ENCODE data around the gene CFAP45. TPM values are rescaled to one million over a fixed set of nuclear protein-coding genes. Genes with fewer than 3 reads are reported as not detected.

CFAP45 gene
- total RNA-seq, 4 donors from 2014 or later: 2.5 TPM; not detected in 3

- no peak overlapping the region for H3K27ac ChIP-seq
- no peaks in the 10 kb centered on the region for H3K36me3 ChIP-seq
- H3K4me1 ChIP-seq: peaks cover 0 to 22% (median 3%) of the 10 kb centered on the region in 4 donors
- no peak for DNase-seq
- no peak overlapping the region for H3K4me3 ChIP-seq
- no peak for TF ChIP-seq POLR2A (IDR thresholded peaks at IDR 0.05)
- TF ChIP-seq CTCF (IDR thresholded peaks at IDR 0.05): no peak
- H3K27me3 ChIP-seq: no peaks in the 10 kb centered on the region
- H3K9me3 ChIP-seq: no peaks in the 10 kb centered on the region
Observed at GRCh38 chr1:159869607-159870006, 30.4 kb downstream of the CFAP45 start.

GRCh38 chr1:159869173-159869572 lies 30.8 kb downstream of the CFAP45 start:
- no peak overlapping the region for H3K27ac ChIP-seq
- no peak for TF ChIP-seq POLR2A (IDR thresholded peaks at IDR 0.05)
- no peak for TF ChIP-seq CTCF (IDR thresholded peaks at IDR 0.05)
- no peaks in the 10 kb centered on the region for H3K9me3 ChIP-seq
- H3K27me3 ChIP-seq: no peaks in the 10 kb centered on the region
- H3K4me3 ChIP-seq: no peak overlapping the region
- no peak for DNase-seq
- peaks cover 0 to 22% (median 3%) of the 10 kb centered on the region in 4 donors for H3K4me1 ChIP-seq
- no peaks in the 10 kb centered on the region for H3K36me3 ChIP-seq

- no peak for TF ChIP-seq POLR2A (IDR thresholded peaks at IDR 0.05)
- no peak for TF ChIP-seq CTCF (IDR thresholded peaks at IDR 0.05)
- H3K27ac ChIP-seq: peak overlapping the region in 2 of 4 donors; percentile 78 to 84
- no peaks in the 10 kb centered on the region for H3K9me3 ChIP-seq
- H3K4me1 ChIP-seq: peaks cover 0 to 22% (median 3%) of the 10 kb centered on the region in 4 donors
- DNase-seq: no peak
- H3K27me3 ChIP-seq: no peaks in the 10 kb centered on the region
- H3K4me3 ChIP-seq: no peak overlapping the region
- H3K36me3 ChIP-seq: no peaks in the 10 kb centered on the region
Observed at GRCh38 chr1:159868766-159869165, 31.2 kb downstream of the CFAP45 start.

- Histone ChIP-seq H3K4me3 (no peak overlapping the region), H3K27ac (peak overlapping the region in 3 of 4 donors; percentile 59 to 84 (median 78)), H3K9me3 (no peaks in the 10 kb centered on the region), H3K36me3 (no peaks in the 10 kb centered on the region), H3K27me3 (no peaks in the 10 kb centered on the region), H3K4me1 (peaks cover 0 to 22% (median 3%) of the 10 kb centered on the region in 4 donors)
- peak in 2 of 3 donors; percentile 86 to 88 for DNase-seq
- TF ChIP-seq CTCF (IDR thresholded peaks at IDR 0.05): no peak
- TF ChIP-seq POLR2A (IDR thresholded peaks at IDR 0.05): peak in 1 of 2 donors; percentile 45
Observed at GRCh38 chr1:159867664-159868026, 32.3 kb downstream of the CFAP45 start.

GRCh38 chr1:159866905-159867663 lies 32.9 kb downstream of the CFAP45 start:
- H3K4me1 ChIP-seq: peaks cover 0 to 22% (median 3%) of the 10 kb centered on the region in 4 donors
- no peaks in the 10 kb centered on the region for H3K9me3 ChIP-seq
- H3K27ac ChIP-seq: peak overlapping the region in 3 of 4 donors; percentile 16 to 84 (median 78)
- no peak for DNase-seq
- H3K36me3 ChIP-seq: no peaks in the 10 kb centered on the region
- H3K4me3 ChIP-seq: no peak overlapping the region
- TF ChIP-seq CTCF (IDR thresholded peaks at IDR 0.05) (no peak), POLR2A (IDR thresholded peaks at IDR 0.05) (no peak)
- no peaks in the 10 kb centered on the region for H3K27me3 ChIP-seq
